GM18517 (cell line): ENCODE results near the gene LARP4B.
"Not testable (repeated sequence)": the region's sequence is repeated elsewhere in the genome, so short reads cannot be mapped to it uniquely, and the experiment has no call there.

Experiments used
- ATAC-seq: cut with Tn5 transposase; IDR thresholded peaks from one replicate; pipeline ENCODE4 v1.9.1; 2021; ENCODE audit warnings: mild to moderate bottlenecking, moderate library complexity; ENCODE audit not compliant: unreplicated experiment

LARP4B gene

DNA sequence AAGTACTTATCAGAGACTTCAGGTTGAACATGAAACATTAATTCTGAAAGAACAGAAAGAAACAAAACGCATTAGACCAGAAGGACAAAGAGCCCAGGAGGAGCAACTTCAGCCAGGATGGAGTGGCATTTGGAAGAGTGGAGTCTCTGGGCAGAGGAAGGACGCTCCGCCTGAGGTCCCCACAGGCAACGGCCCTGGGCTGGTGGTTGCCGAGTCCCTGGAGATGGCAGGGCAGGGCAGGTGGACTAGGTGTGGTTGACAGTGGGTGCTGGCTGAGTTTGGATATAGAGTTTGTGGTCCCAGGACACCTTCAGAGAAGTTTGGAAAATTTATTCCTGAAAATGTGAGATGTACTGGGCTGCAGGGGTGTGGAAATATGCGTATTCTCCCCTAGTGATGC, 27.4 kb upstream of the LARP4B start:
- no peak for ATAC-seq

DNA sequence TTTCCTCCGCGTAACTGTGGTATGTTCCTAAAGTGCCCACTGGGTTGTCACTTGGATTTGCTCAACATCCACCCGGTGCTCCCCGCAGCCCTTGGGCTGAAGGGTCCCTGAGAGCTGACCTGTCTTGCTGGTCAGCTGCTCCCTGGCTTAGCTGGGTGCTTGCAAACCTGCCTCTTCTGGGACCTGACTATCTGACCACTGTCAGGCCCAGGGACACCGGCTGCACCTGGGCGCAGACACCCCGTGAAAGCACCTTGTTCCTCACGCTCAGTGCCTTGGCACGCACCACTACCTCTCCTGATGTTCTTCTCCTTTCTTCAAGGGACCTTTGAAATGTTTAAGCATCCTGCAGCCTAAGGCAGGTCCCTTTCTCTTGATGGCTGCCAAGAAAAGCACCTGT, 26.6 kb upstream of the LARP4B start:
- ATAC-seq, result no peak

GRCh38 chr10:955820-956217, 24.3 kb upstream of the LARP4B start:
- ATAC-seq, result no peak

DNA sequence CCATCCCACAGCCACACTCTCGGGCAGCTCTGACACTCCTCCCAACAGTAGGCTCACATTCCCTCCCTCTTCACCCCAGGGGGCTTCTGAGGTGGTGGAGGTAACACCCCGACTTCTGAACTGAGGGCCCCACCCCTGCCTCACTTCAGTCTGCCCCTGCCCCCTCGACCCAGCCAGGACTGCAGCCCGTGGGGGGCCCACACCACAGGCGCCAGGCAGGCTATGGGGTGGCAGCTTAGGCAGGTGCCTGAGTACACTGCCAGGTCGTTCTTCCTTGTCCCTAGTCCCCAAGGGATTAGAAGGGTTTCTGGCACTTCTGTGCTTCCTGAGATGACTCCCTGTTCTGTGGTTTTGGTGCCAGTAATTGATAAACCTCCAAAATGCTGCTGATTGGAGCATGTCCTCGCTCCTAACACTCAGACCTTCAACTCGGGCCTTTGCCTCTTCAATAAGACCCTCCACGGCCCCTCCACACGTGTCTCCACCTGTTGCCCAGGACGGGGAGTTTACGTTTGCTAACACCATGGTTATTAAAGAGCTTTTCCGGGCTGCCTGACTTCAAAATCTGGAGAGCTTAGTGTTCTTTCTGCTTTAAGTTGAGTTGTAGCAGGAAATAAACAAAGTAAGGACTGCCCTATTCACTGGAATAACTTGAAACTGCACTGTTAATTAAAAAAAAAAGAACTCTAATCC, 23.8 kb upstream of the LARP4B start:
- no peak for ATAC-seq

DNA sequence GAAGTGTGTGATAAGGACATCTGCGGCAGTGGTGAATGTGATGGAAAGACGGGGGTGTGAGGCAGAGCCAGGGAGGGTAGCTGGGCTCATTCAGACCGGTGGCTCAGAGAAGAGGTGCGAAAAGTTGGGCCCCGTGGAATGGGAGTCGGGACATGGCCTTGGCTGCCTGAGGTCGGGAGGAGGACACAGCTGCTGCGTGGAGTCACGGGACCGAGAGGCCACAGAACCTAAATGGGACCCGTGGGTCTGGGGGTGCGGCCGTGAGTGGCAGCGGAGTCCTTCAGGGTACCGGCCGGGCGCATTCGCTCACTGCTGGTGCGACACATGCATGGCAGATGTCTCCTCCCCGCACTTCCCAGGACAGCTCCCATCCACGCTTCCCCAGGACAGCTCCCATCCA, 22.9 kb upstream of the LARP4B start:
- ATAC-seq, result no peak

- no peak for ATAC-seq
Measured at GRCh38 chr10:953836-954235, 22.3 kb upstream of the LARP4B start.

DNA sequence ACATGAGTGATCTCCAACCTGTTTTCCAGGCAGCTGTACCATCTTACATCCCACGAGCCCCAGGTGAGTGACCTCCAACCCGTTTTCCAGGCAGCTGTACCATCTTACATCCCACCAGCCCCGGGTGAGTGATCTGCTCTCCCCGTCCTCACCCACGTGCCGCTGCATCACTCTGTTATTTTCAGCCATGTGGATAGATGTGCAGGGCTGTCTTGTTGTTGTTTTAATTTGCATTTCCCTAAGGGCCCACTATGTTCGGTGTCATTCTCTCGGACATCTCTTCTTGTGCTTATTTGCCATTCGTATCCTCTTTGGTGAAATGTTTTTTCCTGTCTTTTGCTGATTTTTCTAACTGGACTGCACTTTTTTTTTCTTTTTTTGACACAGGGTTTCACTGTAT, 17.9 kb upstream of the LARP4B start:
- no peak for ATAC-seq

- no peak for ATAC-seq
Measured at GRCh38 chr10:948347-948746, 16.8 kb upstream of the LARP4B start.

DNA sequence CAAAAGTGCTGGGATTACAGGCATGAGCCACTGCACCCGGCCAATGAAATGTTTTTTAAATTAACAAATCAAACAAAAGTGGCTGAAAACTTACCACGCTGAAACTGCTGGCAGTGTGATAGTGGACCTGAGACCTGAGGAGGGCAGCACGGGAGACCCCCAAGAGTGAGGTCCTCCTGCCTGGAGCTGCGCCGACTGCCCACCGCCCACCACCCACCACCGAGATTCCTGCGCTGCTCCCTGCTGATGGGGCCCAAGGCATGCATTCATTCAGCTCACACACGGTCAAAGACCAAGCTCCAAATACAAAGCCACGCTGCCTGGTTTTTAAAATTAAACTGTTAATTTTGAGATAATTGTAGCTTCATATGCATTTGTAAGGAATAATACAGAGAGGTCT, 16.4 kb upstream of the LARP4B start:
- no peak for ATAC-seq

DNA sequence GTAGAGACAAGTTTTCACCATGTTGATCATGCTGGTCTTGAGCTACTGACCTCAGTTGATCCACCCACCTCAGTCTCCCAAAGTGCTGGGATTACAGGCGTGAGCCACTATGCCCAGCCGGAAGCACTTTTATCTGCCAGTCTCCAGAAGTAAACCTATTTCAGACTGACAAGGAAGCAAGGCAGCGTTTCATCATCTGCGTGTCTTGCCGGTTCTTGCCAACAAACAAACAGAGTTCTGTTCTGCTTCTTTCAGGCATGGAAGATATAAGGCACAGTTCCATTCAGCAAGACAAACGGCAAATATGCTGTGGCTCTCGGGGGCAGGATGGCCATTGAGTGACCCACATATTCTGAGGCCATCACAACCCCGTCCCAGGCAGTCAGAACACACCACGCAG, 15.5 kb upstream of the LARP4B start:
- ATAC-seq, result no peak

- ATAC-seq, result no peak
Measured at GRCh38 chr10:945778-946177, 14.3 kb upstream of the LARP4B start.

DNA sequence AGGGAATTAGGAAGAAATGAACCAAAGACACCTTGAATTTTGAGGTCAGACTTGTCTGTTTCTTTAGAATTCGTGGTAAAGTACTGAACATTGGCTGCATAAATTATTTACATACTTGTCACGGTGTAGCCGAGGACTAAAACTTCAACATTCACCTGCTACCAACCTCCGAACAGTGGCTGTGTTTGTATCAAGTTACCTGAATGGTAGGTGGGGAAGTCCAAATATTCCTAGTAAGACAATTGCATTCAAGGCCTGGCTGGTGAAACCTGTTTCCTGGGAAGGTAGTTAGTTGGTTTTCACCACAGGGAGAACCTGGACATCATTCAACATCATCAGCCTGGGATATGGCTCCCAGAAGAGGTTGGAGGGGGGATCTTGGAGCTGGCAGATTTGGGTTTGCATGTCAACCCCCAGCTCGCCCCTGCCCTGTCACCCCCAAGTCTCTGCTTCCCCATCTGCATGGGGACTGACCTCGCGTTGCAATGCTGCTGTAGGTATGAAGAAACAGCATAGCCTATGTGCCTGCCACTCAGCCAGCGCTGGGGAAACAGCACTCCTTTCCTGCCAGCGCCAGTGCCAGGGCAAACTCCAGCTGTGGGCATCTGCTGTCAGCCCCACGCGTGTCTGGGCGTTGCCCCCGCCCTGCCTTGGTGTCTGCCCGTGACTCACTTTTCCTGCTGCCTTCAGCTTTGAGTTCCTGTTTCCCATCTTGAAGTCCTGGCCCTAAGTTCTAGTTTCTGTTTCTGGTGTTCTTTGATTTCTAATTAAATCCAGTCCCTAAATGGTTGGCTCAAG, 12.7 kb upstream of the LARP4B start:
- ATAC-seq, result no peak

GRCh38 chr10:943334-944033, 12.0 kb upstream of the LARP4B start:
- no peak for ATAC-seq

GRCh38 chr10:938941-939678, 7.6 kb upstream of the LARP4B start:
- ATAC-seq, result no peak

GRCh38 chr10:934746-935406, 3.4 kb upstream of the LARP4B start:
- no peak for ATAC-seq

GRCh38 chr10:934165-934564, 2.7 kb upstream of the LARP4B start:
- ATAC-seq, result not testable (repeated sequence)

- ATAC-seq, result no peak
Measured at GRCh38 chr10:932589-932988, 1.1 kb upstream of the LARP4B start.

- no peak for ATAC-seq
Measured at GRCh38 chr10:930625-931325, 730 bp downstream of the LARP4B start.

- no peak for ATAC-seq
Measured at GRCh38 chr10:929960-930624, 1.4 kb downstream of the LARP4B start.

DNA sequence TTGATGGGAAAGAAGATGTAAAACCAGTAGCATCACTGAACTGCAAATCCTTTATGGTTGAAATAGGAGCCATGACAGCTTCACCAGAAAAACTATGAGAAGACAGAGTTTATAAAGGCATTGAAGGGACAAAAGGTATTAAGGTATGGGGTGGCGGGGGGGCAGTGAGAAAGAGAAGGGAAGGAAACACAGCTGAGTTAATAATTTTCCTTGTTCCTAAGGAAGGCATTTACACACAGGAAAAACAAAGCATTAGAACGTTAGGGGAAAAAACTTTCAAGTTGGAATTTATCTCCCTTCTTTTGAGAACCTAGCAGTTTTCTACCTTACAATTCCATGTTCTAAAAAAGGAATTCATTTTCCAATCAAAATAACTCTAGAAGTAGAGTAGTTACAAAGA, 4.4 kb downstream of the LARP4B start:
- ATAC-seq, result no peak
